Measurements from ENCODE around the gene OSBP2. TPM values are rescaled to one million over a fixed set of nuclear protein-coding genes. Genes with fewer than 3 reads are reported as not detected.

Gene OSBP2
- total RNA-seq, 2 experiments from 2014 or later, result 0.58 to 0.72 TPM

GRCh38 chr22:30855677-30856518, 161.2 kb downstream of the OSBP2 start:
- CTCF ChIA-PET, result no interaction called here
- POLR2A ChIA-PET, result no interaction called here

GRCh38 chr22:30856741-30857502, 162.2 kb downstream of the OSBP2 start:
- ChIA-PET POLR2A (no interaction called here), CTCF (no interaction called here)
- DNase-seq, result no peak
- intact Hi-C loops (cut with micrococcal nuclease), result no loop called here
- no peak for TF ChIP-seq CTCF (IDR thresholded peaks at IDR 0.05)
- H3K4me1 Mint-ChIP-seq (ENCODE audit: low read depth), result no peaks in the 10 kb centered on the region
- no peaks in the 10 kb centered on the region for H3K36me3 Mint-ChIP-seq (ENCODE audit: low read depth)
- ATAC-seq, result no peak
- no peak overlapping the region for H3K4me3 Mint-ChIP-seq
- peaks cover 8% of the 10 kb centered on the region for H3K9me3 Mint-ChIP-seq
- no peak overlapping the region for H3K27ac Mint-ChIP-seq
- peaks cover 5% of the 10 kb centered on the region for H3K27me3 Mint-ChIP-seq

More at GRCh38 chr22:30855677-30856518, 161.2 kb downstream of the OSBP2 start:
- Mint-ChIP-seq H3K27me3 (peaks cover 6% of the 10 kb centered on the region), H3K9me3 (peaks cover 8% of the 10 kb centered on the region), H3K4me3 (no peak overlapping the region), H3K4me1 (ENCODE audit: low read depth) (no peaks in the 10 kb centered on the region), H3K36me3 (ENCODE audit: low read depth) (no peaks in the 10 kb centered on the region), H3K27ac (no peak overlapping the region)
- TF ChIP-seq CTCF (IDR thresholded peaks at IDR 0.05), result no peak
- intact Hi-C loops (cut with micrococcal nuclease), result no loop called here
- no peak for DNase-seq
- ATAC-seq, result no peak

GRCh38 chr22:30857791-30858190, 163.1 kb downstream of the OSBP2 start:
- ATAC-seq (no peak), DNase-seq (no peak)
- TF ChIP-seq CTCF (IDR thresholded peaks at IDR 0.05), result no peak
- Mint-ChIP-seq H3K4me3 (no peak overlapping the region), H3K9me3 (peaks cover 7% of the 10 kb centered on the region), H3K36me3 (ENCODE audit: low read depth) (no peaks in the 10 kb centered on the region), H3K27me3 (peaks cover 4% of the 10 kb centered on the region), H3K27ac (no peak overlapping the region), H3K4me1 (ENCODE audit: low read depth) (no peaks in the 10 kb centered on the region)
- CTCF ChIA-PET, result interaction anchor here (1.2 kb wide), 1 partner anchor 33 kb away, joined by 4 read pairs; no protein-coding TSS in a partner anchor
- intact Hi-C loops (cut with micrococcal nuclease), result no loop called here
- POLR2A ChIA-PET, result no interaction called here

GRCh38 chr22:30858976-30859713, 164.5 kb downstream of the OSBP2 start:
- Mint-ChIP-seq H3K4me3 (no peak overlapping the region), H3K36me3 (ENCODE audit: low read depth) (no peaks in the 10 kb centered on the region), H3K4me1 (ENCODE audit: low read depth) (no peaks in the 10 kb centered on the region), H3K9me3 (peaks cover 3% of the 10 kb centered on the region), H3K27me3 (no peaks in the 10 kb centered on the region), H3K27ac (no peak overlapping the region)
- DNase-seq, result no peak
- intact Hi-C loops (cut with micrococcal nuclease), result no loop called here
- ChIA-PET CTCF (interaction anchor here (1.2 to 1.4 kb wide), 2 partner anchors 32 to 61 kb away, joined by 3 to 4 read pairs; no protein-coding TSS in a partner anchor), POLR2A (interaction anchor here (0.7 kb wide), 1 partner anchor 41 kb away, joined by 3 read pairs; no protein-coding TSS in a partner anchor)
- no peak for ATAC-seq
- no peak for TF ChIP-seq CTCF (IDR thresholded peaks at IDR 0.05)

Data from activated CD8-positive, alpha-beta T cell treated with anti-CD3 and anti-CD28 coated beads for 36 hours (primary cell).